Measurements from ENCODE around the gene MRPL3.

The MRPL3 gene

GRCh38 chr3:131535131-131535530 is 32.4 kb upstream of the MRPL3 start:
- Histone ChIP-seq H3K9me3 (ENCODE audit: control insufficient read depth, low read length) (no peaks in the 10 kb centered on the region), H3K4me2 (ENCODE audit: low read length) (no peak overlapping the region), H3K9ac (no peak overlapping the region), H2AFZ (no peak overlapping the region), H3K27ac (no peak overlapping the region), H3K4me1 (no peaks in the 10 kb centered on the region), H3K27me3 (ENCODE audit: control insufficient read depth, insufficient read depth, low read length) (no peaks in the 10 kb centered on the region), H3K36me3 (ENCODE audit: control insufficient read depth, insufficient read depth, low read length) (no peaks in the 10 kb centered on the region), H3K79me2 (no peaks in the 10 kb centered on the region), H3K4me3 (ENCODE audit: low read depth, low read length) (no peak overlapping the region)
- TF ChIP-seq, protein P1, sequence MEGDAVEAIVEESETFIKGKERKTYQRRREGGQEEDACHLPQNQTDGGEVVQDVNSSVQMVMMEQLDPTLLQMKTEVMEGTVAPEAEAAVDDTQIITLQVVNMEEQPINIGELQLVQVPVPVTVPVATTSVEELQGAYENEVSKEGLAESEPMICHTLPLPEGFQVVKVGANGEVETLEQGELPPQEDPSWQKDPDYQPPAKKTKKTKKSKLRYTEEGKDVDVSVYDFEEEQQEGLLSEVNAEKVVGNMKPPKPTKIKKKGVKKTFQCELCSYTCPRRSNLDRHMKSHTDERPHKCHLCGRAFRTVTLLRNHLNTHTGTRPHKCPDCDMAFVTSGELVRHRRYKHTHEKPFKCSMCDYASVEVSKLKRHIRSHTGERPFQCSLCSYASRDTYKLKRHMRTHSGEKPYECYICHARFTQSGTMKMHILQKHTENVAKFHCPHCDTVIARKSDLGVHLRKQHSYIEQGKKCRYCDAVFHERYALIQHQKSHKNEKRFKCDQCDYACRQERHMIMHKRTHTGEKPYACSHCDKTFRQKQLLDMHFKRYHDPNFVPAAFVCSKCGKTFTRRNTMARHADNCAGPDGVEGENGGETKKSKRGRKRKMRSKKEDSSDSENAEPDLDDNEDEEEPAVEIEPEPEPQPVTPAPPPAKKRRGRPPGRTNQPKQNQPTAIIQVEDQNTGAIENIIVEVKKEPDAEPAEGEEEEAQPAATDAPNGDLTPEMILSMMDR (IDR thresholded peaks at IDR 0.05), result no peak

DNA sequence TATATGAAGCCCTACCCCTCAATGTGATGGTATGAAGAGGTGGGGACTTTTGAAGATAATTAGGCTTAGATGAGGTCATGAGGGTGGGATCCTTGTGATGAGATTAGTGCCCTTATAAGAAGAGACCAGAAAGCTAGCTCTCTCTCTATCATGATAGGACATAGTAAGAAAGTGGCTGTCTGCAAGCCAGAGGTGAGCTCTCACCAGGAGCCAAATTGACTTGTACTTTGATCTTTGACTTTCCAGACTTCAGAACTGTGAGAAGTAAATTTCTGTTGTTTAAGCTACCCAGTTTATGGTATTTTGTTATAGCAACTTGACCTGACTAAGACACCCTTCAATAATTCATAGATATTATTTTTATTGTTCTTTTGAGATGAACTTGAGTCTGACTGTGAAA is 29.9 kb upstream of the MRPL3 start:
- no peaks in the 10 kb centered on the region for H3K4me1 ChIP-seq
- H3K9me3 ChIP-seq (ENCODE audit: control insufficient read depth, low read length), result no peaks in the 10 kb centered on the region
- TF ChIP-seq, protein P1 (IDR thresholded peaks at IDR 0.05), result no peak
- H3K27ac ChIP-seq, result no peak overlapping the region
- no peak overlapping the region for H3K4me3 ChIP-seq (ENCODE audit: low read depth, low read length)
- H2AFZ ChIP-seq, result no peak overlapping the region
- no peaks in the 10 kb centered on the region for H3K36me3 ChIP-seq (ENCODE audit: control insufficient read depth, insufficient read depth, low read length)
- no peaks in the 10 kb centered on the region for H3K79me2 ChIP-seq
- H3K9ac ChIP-seq, result no peak overlapping the region
- H3K27me3 ChIP-seq (ENCODE audit: control insufficient read depth, insufficient read depth, low read length), result no peaks in the 10 kb centered on the region
- H3K4me2 ChIP-seq (ENCODE audit: low read length), result no peak overlapping the region

DNA sequence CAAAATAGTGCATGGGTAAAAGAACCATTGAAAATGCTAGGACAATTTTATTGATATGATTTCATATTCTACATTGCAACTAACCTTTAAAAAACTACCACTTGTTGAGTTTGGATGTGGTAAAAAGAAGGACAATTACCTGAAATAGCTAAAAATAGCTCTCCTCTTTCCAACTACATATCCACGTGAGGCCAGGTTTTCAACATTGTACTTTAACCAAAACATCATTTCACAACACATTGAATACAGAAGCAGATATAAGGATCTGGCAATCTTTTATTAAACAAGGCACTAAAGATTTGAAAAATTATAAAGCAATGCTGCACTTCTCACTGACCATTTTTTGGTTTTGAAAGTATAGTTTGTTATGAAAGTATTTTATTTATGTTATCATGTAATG is 28.1 kb upstream of the MRPL3 start:
- TF ChIP-seq, protein P1 (IDR thresholded peaks at IDR 0.05), result no peak
- Histone ChIP-seq H3K9me3 (ENCODE audit: control insufficient read depth, low read length) (no peaks in the 10 kb centered on the region), H3K27me3 (ENCODE audit: control insufficient read depth, insufficient read depth, low read length) (no peaks in the 10 kb centered on the region), H3K4me2 (ENCODE audit: low read length) (no peak overlapping the region), H3K36me3 (ENCODE audit: control insufficient read depth, insufficient read depth, low read length) (no peaks in the 10 kb centered on the region), H3K4me1 (no peaks in the 10 kb centered on the region), H3K9ac (no peak overlapping the region), H3K79me2 (no peaks in the 10 kb centered on the region), H2AFZ (no peak overlapping the region), H3K4me3 (ENCODE audit: low read depth, low read length) (no peak overlapping the region), H3K27ac (no peak overlapping the region)

- Histone ChIP-seq H2AFZ (no peak overlapping the region), H3K27me3 (ENCODE audit: control insufficient read depth, insufficient read depth, low read length) (no peaks in the 10 kb centered on the region), H3K27ac (no peak overlapping the region), H3K79me2 (no peaks in the 10 kb centered on the region), H3K4me3 (ENCODE audit: low read depth, low read length) (no peak overlapping the region), H3K4me1 (no peaks in the 10 kb centered on the region), H3K36me3 (ENCODE audit: control insufficient read depth, insufficient read depth, low read length) (no peaks in the 10 kb centered on the region), H3K4me2 (ENCODE audit: low read length) (no peak overlapping the region), H3K9me3 (ENCODE audit: control insufficient read depth, low read length) (no peaks in the 10 kb centered on the region), H3K9ac (no peak overlapping the region)
- TF ChIP-seq, protein P1 (IDR thresholded peaks at IDR 0.05), result no peak
Observed at GRCh38 chr3:131530388-131530787, 27.6 kb upstream of the MRPL3 start.

- Histone ChIP-seq H3K4me2 (ENCODE audit: low read length) (peak overlapping the region; percentile 27), H3K27ac (no peak overlapping the region), H3K27me3 (ENCODE audit: control insufficient read depth, insufficient read depth, low read length) (no peaks in the 10 kb centered on the region), H3K4me3 (ENCODE audit: low read depth, low read length) (peak overlapping the region; percentile 48), H3K4me1 (no peaks in the 10 kb centered on the region), H3K79me2 (no peaks in the 10 kb centered on the region), H3K9me3 (ENCODE audit: control insufficient read depth, low read length) (no peaks in the 10 kb centered on the region), H3K36me3 (ENCODE audit: control insufficient read depth, insufficient read depth, low read length) (no peaks in the 10 kb centered on the region), H3K9ac (no peak overlapping the region), H2AFZ (peak overlapping the region; percentile 92)
- TF ChIP-seq, protein P1 (IDR thresholded peaks at IDR 0.05), result peak; percentile 44
Observed at GRCh38 chr3:131526801-131527347, 24.1 kb upstream of the MRPL3 start.
